CD4-positive, alpha-beta T cell treated with Interleukin-21 for 1 hour (primary cell): Measurements from ENCODE around the gene PFKL.
"Not testable (repeated sequence)": the region's sequence is repeated elsewhere in the genome, so short reads cannot be mapped to it uniquely, and the experiment has no call there.

Source experiments
- DNase-seq: peaks from one replicate; pipeline ENCODE4 v3.0.0-alpha.2; 2020

The PFKL gene

GRCh38 chr21:44329971-44330681 is 30.3 kb downstream of the PFKL start:
- DNase-seq: no peak

- DNase-seq: no peak
Observed at GRCh38 chr21:44330698-44331097, 30.8 kb downstream of the PFKL start.

GRCh38 chr21:44331209-44331608 is 31.4 kb downstream of the PFKL start:
- no peak for DNase-seq

- DNase-seq: no peak
Observed at GRCh38 chr21:44331650-44332307, 31.9 kb downstream of the PFKL start.

- DNase-seq: no peak
Observed at GRCh38 chr21:44332383-44332782, 32.5 kb downstream of the PFKL start.

GRCh38 chr21:44332965-44333364 is 33.1 kb downstream of the PFKL start:
- DNase-seq: no peak

GRCh38 chr21:44333509-44334328 is 33.9 kb downstream of the PFKL start:
- DNase-seq: no peak

GRCh38 chr21:44334329-44335030 is 34.6 kb downstream of the PFKL start:
- DNase-seq: no peak

GRCh38 chr21:44335266-44336059 is 35.6 kb downstream of the PFKL start:
- DNase-seq: no peak

GRCh38 chr21:44337449-44337848 is 37.6 kb downstream of the PFKL start:
- DNase-seq: no peak

- DNase-seq: peak; percentile 51
Observed at GRCh38 chr21:44337941-44338895, 38.4 kb downstream of the PFKL start.

GRCh38 chr21:44338971-44339910 is 39.4 kb downstream of the PFKL start, which contains the start of gene CFAP410:
TSS of gene CFAP410 (minus strand) at chr21:44339390. CDS start at chr21:44339194, 196 bp downstream.
- peak; percentile 95 for DNase-seq

- DNase-seq: not testable (repeated sequence)
Observed at GRCh38 chr21:44341726-44342458, 42.0 kb downstream of the PFKL start.

GRCh38 chr21:44342981-44343380 is 43.1 kb downstream of the PFKL start:
- not testable (repeated sequence) for DNase-seq

GRCh38 chr21:44344541-44345183 is 44.8 kb downstream of the PFKL start:
- no peak for DNase-seq

GRCh38 chr21:44345495-44345894 is 45.6 kb downstream of the PFKL start:
- DNase-seq: no peak

- DNase-seq: no peak
Observed at GRCh38 chr21:44347911-44348451, 48.1 kb downstream of the PFKL start.

GRCh38 chr21:44348861-44349260 is 49.0 kb downstream of the PFKL start:
- no peak for DNase-seq
